Activated CD8-positive, alpha-beta T cell treated with anti-CD3 and anti-CD28 coated beads for 36 hours (primary cell): ENCODE data around the gene PHC2. TPM values are rescaled to one million over a fixed set of nuclear protein-coding genes. Genes with fewer than 3 reads are reported as not detected.

ENCODE experiments used
- ATAC-seq: fragments of 200-7000 bp; cut with Tn5 transposase; one replicate; pipeline ENCODE4 v1.10.0; 2021; ENCODE audit warnings: mild to moderate bottlenecking, moderate library complexity
- CTCF ChIA-PET: fragments of 350-600 bp; sonication (Branson Sonifier 250); formaldehyde crosslinking; loops from one replicate; lab custom pipeline; 2021; ENCODE audit warnings: antibody characterized with exemption; lab: Charles Lee
- POLR2A ChIA-PET: fragments of 350-600 bp; sonication (Branson Sonifier 250); formaldehyde crosslinking; loops from one replicate; lab custom pipeline; 2021; ENCODE audit warnings: antibody characterized with exemption; lab: Charles Lee
- DNase-seq: peaks from one replicate; pipeline ENCODE4 v3.0.0-alpha.2; 2020
- H3K27ac Mint-ChIP-seq: one replicate; pipeline ENCODE4 v1.8.0; 2021; ENCODE audit warnings: mild to moderate bottlenecking, mixed read lengths
- H3K27me3 Mint-ChIP-seq: one replicate; pipeline ENCODE4 v1.8.0; 2021; ENCODE audit warnings: mixed read lengths
- H3K36me3 Mint-ChIP-seq: one replicate; pipeline ENCODE4 v1.8.0; 2021; ENCODE audit warnings: low read depth, mixed read lengths
- H3K4me1 Mint-ChIP-seq: one replicate; pipeline ENCODE4 v1.8.0; 2021; ENCODE audit warnings: low read depth, mixed read lengths
- H3K4me3 Mint-ChIP-seq: one replicate; pipeline ENCODE4 v1.8.0; 2021; ENCODE audit warnings: mild to moderate bottlenecking, moderate library complexity, mixed read lengths
- H3K9me3 Mint-ChIP-seq: one replicate; pipeline ENCODE4 v1.8.0; 2021; ENCODE audit warnings: mixed read lengths
- CTCF ChIP-seq: fragments of 200-600 bp; IDR thresholded peaks from one replicate; pipeline ENCODE4 v1.8.0; 2022; ENCODE audit warnings: antibody characterized with exemption, mild to moderate bottlenecking
- intact Hi-C: fragments of 100-400 bp; cut with micrococcal nuclease; formaldehyde crosslinking; loops from one replicate; pipeline ENCODE4 v1.10.0; 2022
- total RNA-seq, 2 experiments: library from RNA; stranded (reverse); gene quantifications; one replicate each; pipeline ENCODE4 v1.2.3, GENCODE V29; 2021

Gene PHC2
- total RNA-seq, 2 experiments from 2014 or later, result 26.0 to 28.0 TPM

GRCh38 chr1:33383489-33383888, 47.4 kb downstream of the PHC2 start:
- H3K27ac Mint-ChIP-seq, result no peak overlapping the region
- no peak for TF ChIP-seq CTCF

DNA sequence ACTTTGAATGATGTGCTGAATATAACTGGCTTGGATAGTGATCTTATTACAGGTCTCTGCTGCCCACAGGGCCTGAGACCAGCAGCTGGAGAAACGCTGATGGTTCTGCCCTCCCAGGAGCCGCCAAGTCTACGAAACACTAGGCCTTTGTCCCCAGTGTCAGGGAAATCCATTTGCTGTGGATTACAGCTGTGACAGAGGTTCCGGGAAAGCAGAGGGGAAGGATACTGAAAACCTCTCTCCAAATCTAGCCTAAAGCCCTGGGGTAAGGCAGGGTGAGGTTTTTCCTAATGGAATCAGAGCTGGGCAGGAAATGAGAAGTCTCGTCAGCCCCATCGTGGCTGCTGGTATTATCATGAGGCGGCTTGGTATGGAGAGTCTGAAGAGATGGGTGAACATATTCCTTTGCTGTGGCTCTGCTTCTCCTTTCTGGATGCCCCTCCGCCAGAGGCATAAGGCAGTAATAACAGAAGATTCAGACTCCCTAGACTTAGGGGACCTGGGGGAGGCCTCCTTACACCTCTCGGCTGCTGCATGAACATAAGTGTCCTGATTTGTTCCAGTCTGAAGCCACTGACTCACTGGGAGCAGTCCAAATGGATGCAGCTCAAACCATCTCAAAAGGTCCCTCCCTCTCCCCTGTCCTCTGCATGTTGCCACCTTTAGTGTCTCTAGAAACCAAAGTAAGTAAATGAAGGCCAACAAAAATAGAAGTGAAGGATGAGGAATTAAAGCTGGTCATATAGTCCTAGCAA, 48.1 kb downstream of the PHC2 start:
- POLR2A ChIA-PET, result no interaction called here
- DNase-seq (no peak), ATAC-seq (no peak)
- Mint-ChIP-seq H3K4me3 (no peak overlapping the region), H3K9me3 (no peaks in the 10 kb centered on the region), H3K27me3 (peaks cover 19% of the 10 kb centered on the region), H3K27ac (no peak overlapping the region), H3K36me3 (no peaks in the 10 kb centered on the region), H3K4me1 (peaks cover 7% of the 10 kb centered on the region)
- CTCF ChIA-PET, result no interaction called here
- intact Hi-C loops, result no loop called here
- no peak for TF ChIP-seq CTCF

More at GRCh38 chr1:33383489-33383888, 47.4 kb downstream of the PHC2 start:
- ChIA-PET POLR2A (no interaction called here), CTCF (no interaction called here)
- Mint-ChIP-seq H3K4me1 (peaks cover 7% of the 10 kb centered on the region), H3K36me3 (no peaks in the 10 kb centered on the region), H3K27me3 (peaks cover 19% of the 10 kb centered on the region), H3K4me3 (no peak overlapping the region), H3K9me3 (no peaks in the 10 kb centered on the region)
- DNase-seq, result no peak
- ATAC-seq, result no peak
- intact Hi-C loops, result no loop called here

DNA sequence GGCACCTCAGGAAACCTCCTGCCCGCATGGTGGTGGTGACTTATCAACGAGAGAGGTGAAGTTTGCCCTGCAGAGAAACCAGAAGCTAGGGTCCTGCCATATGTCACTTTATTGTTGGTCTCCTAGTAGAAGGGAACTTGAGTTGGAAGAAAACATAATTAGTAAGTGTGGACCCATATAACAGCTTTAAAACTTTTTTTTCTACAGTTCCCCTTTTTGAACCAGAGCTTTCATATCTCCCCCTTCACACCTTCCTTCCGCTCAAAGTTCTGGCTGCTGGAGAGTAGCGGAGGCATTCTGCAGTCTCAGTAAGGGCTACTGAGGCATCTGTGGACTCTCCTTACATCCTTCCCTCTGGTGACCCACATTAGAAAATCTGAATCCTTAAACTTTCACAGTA, 48.9 kb downstream of the PHC2 start:
- TF ChIP-seq CTCF, result no peak
- POLR2A ChIA-PET, result no interaction called here
- no peaks in the 10 kb centered on the region for H3K36me3 Mint-ChIP-seq
- no peak overlapping the region for H3K27ac Mint-ChIP-seq
- no peak overlapping the region for H3K4me3 Mint-ChIP-seq
- peaks cover 19% of the 10 kb centered on the region for H3K27me3 Mint-ChIP-seq
- ATAC-seq (no peak), DNase-seq (no peak)
- no peaks in the 10 kb centered on the region for H3K9me3 Mint-ChIP-seq
- peaks cover 9% of the 10 kb centered on the region for H3K4me1 Mint-ChIP-seq
- intact Hi-C loops, result no loop called here
- CTCF ChIA-PET, result no interaction called here

- Mint-ChIP-seq H3K27ac (no peak overlapping the region), H3K4me3 (no peak overlapping the region), H3K27me3 (peaks cover 19% of the 10 kb centered on the region), H3K9me3 (no peaks in the 10 kb centered on the region), H3K36me3 (no peaks in the 10 kb centered on the region), H3K4me1 (peaks cover 10% of the 10 kb centered on the region)
- ATAC-seq, result no peak
- CTCF ChIA-PET, result interaction anchor here (0.7 kb wide), 1 partner anchor 85 kb away, joined by 3 read pairs; no protein-coding TSS in a partner anchor
- no peak for TF ChIP-seq CTCF
- POLR2A ChIA-PET, result no interaction called here
- no peak for DNase-seq
- intact Hi-C loops, result no loop called here
These were observed 50.1 kb downstream of the PHC2 start for GRCh38 chr1:33380811-33381210.

DNA sequence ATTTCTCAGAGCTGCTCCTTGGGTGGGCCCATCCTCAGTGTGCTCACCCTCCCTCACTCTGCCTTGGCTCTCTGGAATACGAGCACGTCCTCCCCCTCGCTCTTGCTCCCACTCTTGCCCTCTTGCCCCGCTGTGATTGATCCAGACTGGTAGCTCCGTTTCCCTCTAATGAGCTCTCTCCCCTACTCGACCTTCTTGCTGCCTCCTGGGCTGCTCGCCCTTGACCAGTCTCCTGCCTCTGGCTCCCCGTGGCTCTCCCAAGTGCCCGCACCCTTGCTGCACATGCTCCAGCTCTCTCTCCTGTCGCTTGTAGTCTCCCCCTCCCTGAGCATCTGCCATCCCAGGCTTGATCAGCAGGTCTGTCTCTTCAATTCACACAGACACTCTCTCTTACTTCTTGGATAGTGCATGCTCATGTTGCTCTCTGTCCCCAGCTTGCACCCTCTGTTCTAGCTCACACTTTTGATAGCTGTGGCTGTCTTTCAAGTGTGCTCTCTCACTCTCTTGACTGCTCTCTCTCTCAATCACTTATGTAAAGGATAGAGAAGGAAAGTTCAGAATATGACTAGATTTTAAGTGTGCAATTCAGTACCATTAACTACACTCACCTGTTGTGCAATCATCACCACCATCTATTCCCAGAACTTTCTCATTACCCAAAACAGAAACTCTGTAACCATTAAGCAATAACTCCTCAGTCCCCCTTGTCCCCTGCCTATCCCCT, 51.1 kb downstream of the PHC2 start:
- Mint-ChIP-seq H3K4me1 (peaks cover 10% of the 10 kb centered on the region), H3K36me3 (no peaks in the 10 kb centered on the region), H3K9me3 (no peaks in the 10 kb centered on the region), H3K4me3 (no peak overlapping the region), H3K27me3 (peaks cover 19% of the 10 kb centered on the region), H3K27ac (no peak overlapping the region)
- no peak for ATAC-seq
- ChIA-PET POLR2A (no interaction called here), CTCF (interaction anchor here (0.7 kb wide), 1 partner anchor 84 kb away, joined by 3 read pairs; no protein-coding TSS in a partner anchor)
- intact Hi-C loops, result no loop called here
- DNase-seq, result no peak
- TF ChIP-seq CTCF, result no peak
